K562 (cell line): ENCODE data around the gene EPHB1.

Experiments
- ARHGAP35 ChIP-seq: fragments of 450-650 bp; IDR thresholded peaks from 2 replicates; pipeline ENCODE4 v1.6.1; 2018; ENCODE audit not compliant: partially characterized antibody
- CC2D1A ChIP-seq: fragments of 450-650 bp; IDR thresholded peaks from 2 replicates; pipeline ENCODE4 v1.6.1; 2017; ENCODE audit warnings: mild to moderate bottlenecking
- EZH2 ChIP-seq: IDR thresholded peaks from 2 replicates; pipeline ENCODE4 v1.6.1; 2012; ENCODE audit warnings: low read depth, mild to moderate bottlenecking, inconsistent platforms, low read length, borderline replicate concordance
- GATA2 ChIP-seq: sonication (generic); formaldehyde crosslinking; IDR thresholded peaks from 2 replicates; pipeline ENCODE4 v1.4.0; 2020; ENCODE audit warnings: mild to moderate bottlenecking, missing genetic modification reagents
- NR2C2 ChIP-seq, 2 experiments: fragments of 200-800 bp in 1 of 2; sonication (Bioruptor generic) in 1 of 2; sonication (generic) in 1 of 2; formaldehyde crosslinking in 1 of 2; IDR thresholded peaks; 2 replicates each; pipeline versions ENCODE4 v1.6.1 to v1.8.0; 2016 to 2022; ENCODE audit warnings: mild to moderate bottlenecking in 1 of 2, missing compliant biosample characterization in 1 of 2, missing genetic modification characterization in 1 of 2, missing genetic modification reagents in 1 of 2
- POLR2A ChIP-seq: fragments of 450-650 bp; conservative IDR thresholded peaks from 2 replicates; pipeline ENCODE4 v1.6.1; 2016
- SIN3B ChIP-seq: fragments of 450-650 bp; IDR thresholded peaks from 2 replicates; pipeline ENCODE4 v1.6.1; 2017; ENCODE audit warnings: low read depth, mild to moderate bottlenecking, moderate library complexity
- TBL1XR1 ChIP-seq, 2 experiments: IDR thresholded peaks; 2 replicates each; pipeline ENCODE4 v1.6.1; 2012; ENCODE audit warnings: improper control_type of control experiment in 2 of 2, low read length in 2 of 2, mild to moderate bottlenecking in 1 of 2
- TRIM28 ChIP-seq: fragments of 450-650 bp; IDR thresholded peaks from 2 replicates; pipeline ENCODE4 v1.6.1; 2017
- ZBED1 ChIP-seq: IDR thresholded peaks from 2 replicates; pipeline ENCODE4 v1.6.1; 2014
- ZNF507 ChIP-seq: conservative IDR thresholded peaks from 2 replicates; pipeline ENCODE4 v1.6.1; 2017; ENCODE audit warnings: missing genetic modification characterization, missing compliant biosample characterization
- TF ChIP-seq, protein P1 (sequence below), 2 experiments: IDR thresholded peaks in 1 of 2; conservative IDR thresholded peaks in 1 of 2; 2 replicates each; pipeline ENCODE4 v1.6.1; 2016; ENCODE audit warnings: low read depth in 2 of 2, mild to moderate bottlenecking in 1 of 2, missing compliant biosample characterization in 1 of 2, missing genetic modification characterization in 1 of 2, moderate library complexity in 1 of 2

DNA sequence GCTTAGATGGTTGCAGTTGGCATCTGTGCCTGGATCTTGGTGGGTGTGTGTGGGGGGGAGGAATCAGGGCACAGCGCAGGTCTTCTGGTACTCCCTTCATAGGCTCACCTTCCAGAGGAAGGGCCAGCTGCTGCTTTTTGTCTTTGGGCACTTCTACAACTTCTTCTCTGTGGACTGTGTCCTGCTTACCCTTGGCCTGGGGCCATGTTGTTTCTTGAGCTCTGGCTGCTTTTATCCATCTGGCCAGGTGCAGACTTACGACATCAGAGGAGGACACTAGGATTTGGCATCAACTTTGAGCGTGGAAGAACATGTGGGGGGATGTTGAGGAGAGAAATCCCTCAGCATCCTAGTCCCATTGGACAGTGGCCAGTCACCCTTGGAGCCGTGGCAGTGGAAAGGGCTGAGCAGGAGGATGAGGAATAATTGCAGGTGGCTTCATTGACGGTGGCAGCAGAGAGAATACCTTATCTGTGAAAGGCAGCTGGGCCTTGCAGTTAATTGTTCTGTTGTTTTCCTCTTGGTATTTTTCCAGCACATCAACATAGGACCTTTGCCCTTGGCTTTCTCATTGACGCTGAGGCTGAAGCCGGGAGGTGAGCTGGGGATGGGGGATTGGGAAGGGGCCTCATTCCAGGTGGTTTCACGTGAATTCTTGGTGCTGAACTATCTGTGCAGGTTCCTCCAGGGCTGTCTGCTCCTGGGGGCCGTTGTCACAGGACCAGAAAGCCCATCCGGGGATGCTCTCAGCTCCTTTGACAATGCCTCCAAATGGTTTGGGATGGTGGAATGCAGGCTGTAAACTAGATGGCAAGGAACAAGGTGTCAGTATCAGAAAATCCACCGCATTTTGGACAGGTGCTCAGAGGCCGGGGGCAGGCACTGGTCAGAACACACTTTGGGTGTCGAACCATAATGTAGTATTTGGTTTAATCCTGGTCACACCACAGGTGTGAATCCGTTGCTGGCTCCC lies 9.7 kb downstream of the EPHB1 start:
- no peak for TF ChIP-seq ARHGAP35
- no peak for TF ChIP-seq ZBED1
- no peak for TF ChIP-seq POLR2A
- TF ChIP-seq GATA2 (CRISPR knock-in tag): no peak
- no peak for TF ChIP-seq ZNF507 (tag)
- no peak for TF ChIP-seq NR2C2 (CRISPR knock-in tag; IDR thresholded peaks at IDR 0.05)
- TF ChIP-seq NR2C2 (tag; IDR thresholded peaks at IDR 0.05): no peak
- TF ChIP-seq EZH2: no peak
- TF ChIP-seq TBL1XR1 (IDR thresholded peaks at IDR 0.05; ENCODE audit: low read length in 2 of 2): no peak
- TF ChIP-seq SIN3B: no peak
- no peak for TF ChIP-seq TRIM28
- TF ChIP-seq, protein P1, sequence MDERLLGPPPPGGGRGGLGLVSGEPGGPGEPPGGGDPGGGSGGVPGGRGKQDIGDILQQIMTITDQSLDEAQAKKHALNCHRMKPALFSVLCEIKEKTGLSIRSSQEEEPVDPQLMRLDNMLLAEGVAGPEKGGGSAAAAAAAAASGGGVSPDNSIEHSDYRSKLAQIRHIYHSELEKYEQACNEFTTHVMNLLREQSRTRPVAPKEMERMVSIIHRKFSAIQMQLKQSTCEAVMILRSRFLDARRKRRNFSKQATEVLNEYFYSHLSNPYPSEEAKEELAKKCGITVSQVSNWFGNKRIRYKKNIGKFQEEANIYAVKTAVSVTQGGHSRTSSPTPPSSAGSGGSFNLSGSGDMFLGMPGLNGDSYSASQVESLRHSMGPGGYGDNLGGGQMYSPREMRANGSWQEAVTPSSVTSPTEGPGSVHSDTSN (CRISPR knock-in tag; IDR thresholded peaks at IDR 0.05; ENCODE audit: low read depth): no peak
- TF ChIP-seq, protein P1 (tag; conservative IDR thresholded peaks at IDR 0.05; ENCODE audit: low read depth): no peak
- TF ChIP-seq CC2D1A: no peak
